ENCODE results near the gene GIMAP8. TPM values are rescaled to one million over a fixed set of nuclear protein-coding genes. Genes with fewer than 3 reads are reported as not detected.

Gene GIMAP8
- polyA plus RNA-seq, 1 of the 3 experiments (the other 2 are of a cell fraction) = not detected

DNA sequence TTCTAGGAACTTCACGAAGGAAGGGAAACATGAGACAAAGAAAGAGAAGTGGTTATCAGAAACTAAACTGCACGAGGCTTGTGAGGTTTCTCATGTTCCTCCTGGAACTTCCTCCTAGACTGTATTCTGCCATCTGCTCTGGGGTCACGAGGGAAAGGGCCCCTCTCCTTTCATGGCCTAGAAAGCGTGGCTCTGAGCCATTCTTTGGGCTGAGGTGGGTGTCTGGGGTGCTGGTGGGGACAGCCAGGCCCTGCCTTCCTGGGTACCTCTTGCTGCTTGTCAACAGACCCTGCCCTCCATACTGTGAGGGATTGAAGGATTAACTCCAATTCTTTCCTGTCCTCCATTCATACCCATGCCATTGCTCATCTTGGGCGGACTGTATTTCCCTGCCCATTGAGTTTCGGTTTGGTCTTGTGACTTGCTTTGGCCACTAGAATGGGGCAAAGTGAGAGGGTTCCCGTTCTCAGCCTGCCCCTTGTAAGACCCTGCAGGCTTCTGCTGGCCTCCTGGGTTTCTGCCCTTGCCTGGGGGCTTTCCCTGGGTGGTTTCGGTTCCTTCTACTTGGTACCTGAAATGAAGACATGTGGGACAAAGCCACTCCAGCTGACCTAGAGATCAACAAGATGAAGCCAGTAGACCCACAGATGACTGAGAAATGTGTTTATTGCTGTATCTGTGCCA, 14.9 kb upstream of the GIMAP8 start:
- no peak for DNase-seq
- POLR2A ChIA-PET = no interaction called here
- Histone ChIP-seq H3K36me3 (replicated peaks in 1 of 2; ENCODE audit: control insufficient read depth in 1 of 2, insufficient read depth in 2 of 2, low read length in 1 of 2) (no peaks in the 10 kb centered on the region), H3K9ac (no peak overlapping the region), H2AFZ (ENCODE audit: low read depth) (no peak overlapping the region), H3K27me3 (ENCODE audit: insufficient read depth) (peaks cover 14% of the 10 kb centered on the region), H3K79me2 (ENCODE audit: insufficient read depth) (no peaks in the 10 kb centered on the region), H3K4me1 (ENCODE audit: control insufficient read depth in 1 of 2, insufficient read depth in 2 of 2, low read depth in 1 of 2, low read length in 1 of 2) (no peaks in the 10 kb centered on the region; a peak in 1 of 4 replicates), H3F3A (replicated peaks; ENCODE audit: insufficient read depth) (peaks cover 4% of the 10 kb centered on the region), H3K9me3 (no peaks in the 10 kb centered on the region), H3K4me2 (no peak overlapping the region), H3K4me3 (ENCODE audit: low read depth in 2 of 2, low read length in 1 of 2) (no peak overlapping the region), H4K20me1 (ENCODE audit: insufficient read depth) (no peaks in the 10 kb centered on the region), H3K27ac (ENCODE audit: low read depth in 2 of 2, low read length in 1 of 2) (no peak overlapping the region), H3K9me2 (no peaks in the 10 kb centered on the region)
- CTCF ChIA-PET = no interaction called here
- WGBS (ENCODE audit: low lambda C conversion rate) = 33% methylated on average over 8 of the region's 8 CpGs
- TF ChIP-seq SIN3A (IDR thresholded peaks at IDR 0.05; ENCODE audit: borderline replicate concordance, low read depth, low read length) = no peak
- TF ChIP-seq RCOR1 (IDR thresholded peaks at IDR 0.05; ENCODE audit: low read length) = no peak
- TF ChIP-seq EP300 (IDR thresholded peaks at IDR 0.05; ENCODE audit: borderline replicate concordance in 1 of 2, low read depth in 1 of 2, low read length in 1 of 2) = no peak
- TF ChIP-seq FOXJ3 (CRISPR knock-in tag; IDR thresholded peaks at IDR 0.05) = no peak
- TF ChIP-seq, protein P1, sequence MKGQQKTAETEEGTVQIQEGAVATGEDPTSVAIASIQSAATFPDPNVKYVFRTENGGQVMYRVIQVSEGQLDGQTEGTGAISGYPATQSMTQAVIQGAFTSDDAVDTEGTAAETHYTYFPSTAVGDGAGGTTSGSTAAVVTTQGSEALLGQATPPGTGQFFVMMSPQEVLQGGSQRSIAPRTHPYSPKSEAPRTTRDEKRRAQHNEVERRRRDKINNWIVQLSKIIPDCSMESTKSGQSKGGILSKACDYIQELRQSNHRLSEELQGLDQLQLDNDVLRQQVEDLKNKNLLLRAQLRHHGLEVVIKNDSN (IDR thresholded peaks at IDR 0.05; ENCODE audit: borderline replicate concordance, low read depth) = no peak
- TF ChIP-seq EZH2phosphoT487 (IDR thresholded peaks at IDR 0.05; ENCODE audit: borderline replicate concordance, low read depth) = no peak
- TF ChIP-seq JUND (IDR thresholded peaks at IDR 0.05) = no peak

DNA sequence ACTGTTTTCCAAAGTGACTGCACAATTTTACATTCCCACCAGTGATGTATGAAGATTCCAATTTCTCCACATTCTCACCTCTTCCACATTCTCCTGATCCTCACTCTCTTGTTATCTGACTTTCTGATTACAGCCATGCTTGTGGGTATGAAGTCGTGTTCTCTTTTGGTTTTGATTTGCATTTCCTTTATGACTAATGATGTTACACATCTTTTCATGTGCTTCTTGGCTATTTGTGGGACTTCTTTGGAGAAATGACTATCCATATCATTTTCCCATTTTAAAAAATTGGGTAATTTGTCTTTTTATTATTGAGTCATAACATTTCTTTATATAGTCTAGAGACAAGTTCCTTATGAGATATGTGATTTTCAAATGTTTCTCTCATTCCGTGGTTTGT, 10.5 kb upstream of the GIMAP8 start:
- H3K9me2 ChIP-seq = no peaks in the 10 kb centered on the region
- no peak for DNase-seq
- H3K9me3 ChIP-seq = no peaks in the 10 kb centered on the region
- TF ChIP-seq MEF2A (IDR thresholded peaks at IDR 0.05; ENCODE audit: borderline replicate concordance, low read depth) (no peak), IRF3 (IDR thresholded peaks at IDR 0.05; ENCODE audit: low read depth, low read length) (no peak)
- POLR2A ChIA-PET = no interaction called here
- no peaks in the 10 kb centered on the region for H3K79me2 ChIP-seq (ENCODE audit: insufficient read depth)
- H3K4me2 ChIP-seq = no peak overlapping the region
- 1% methylated on average over 2 of the region's 2 CpGs for WGBS (ENCODE audit: low lambda C conversion rate)
- no peaks in the 10 kb centered on the region for H3K36me3 ChIP-seq (replicated peaks in 1 of 2; ENCODE audit: control insufficient read depth in 1 of 2, insufficient read depth in 2 of 2, low read length in 1 of 2)
- H2AFZ ChIP-seq (ENCODE audit: low read depth) = no peak overlapping the region
- H3K4me1 ChIP-seq (ENCODE audit: control insufficient read depth in 1 of 2, insufficient read depth in 2 of 2, low read depth in 1 of 2, low read length in 1 of 2) = no peaks in the 10 kb centered on the region
- CTCF ChIA-PET = interaction anchor here (1.2 to 2.5 kb wide), 2 partner anchors 9 to 18 kb away, joined by 5 to 8 read pairs; no protein-coding TSS in a partner anchor
- no peak overlapping the region for H3K9ac ChIP-seq
- no peaks in the 10 kb centered on the region for H4K20me1 ChIP-seq (ENCODE audit: insufficient read depth)
- no peaks in the 10 kb centered on the region; the same call in 1 of the 2 replicates for H3K27me3 ChIP-seq (ENCODE audit: insufficient read depth)
- H3K27ac ChIP-seq (ENCODE audit: low read depth in 2 of 2, low read length in 1 of 2) = no peak overlapping the region
- H3K4me3 ChIP-seq (ENCODE audit: low read depth in 2 of 2, low read length in 1 of 2) = no peak overlapping the region
- peaks cover 4% of the 10 kb centered on the region for H3F3A ChIP-seq (replicated peaks; ENCODE audit: insufficient read depth)
